ENCODE measurements around the gene HES7. TPM values are rescaled to one million over a fixed set of nuclear protein-coding genes. Genes with fewer than 3 reads are reported as not detected.
A peak's percentile ranks its signal among the peaks of the same experiment; 100 is the strongest.

Gene HES7
- total RNA-seq, 1 experiment from 2014 or later, result 0.40 TPM

DNA sequence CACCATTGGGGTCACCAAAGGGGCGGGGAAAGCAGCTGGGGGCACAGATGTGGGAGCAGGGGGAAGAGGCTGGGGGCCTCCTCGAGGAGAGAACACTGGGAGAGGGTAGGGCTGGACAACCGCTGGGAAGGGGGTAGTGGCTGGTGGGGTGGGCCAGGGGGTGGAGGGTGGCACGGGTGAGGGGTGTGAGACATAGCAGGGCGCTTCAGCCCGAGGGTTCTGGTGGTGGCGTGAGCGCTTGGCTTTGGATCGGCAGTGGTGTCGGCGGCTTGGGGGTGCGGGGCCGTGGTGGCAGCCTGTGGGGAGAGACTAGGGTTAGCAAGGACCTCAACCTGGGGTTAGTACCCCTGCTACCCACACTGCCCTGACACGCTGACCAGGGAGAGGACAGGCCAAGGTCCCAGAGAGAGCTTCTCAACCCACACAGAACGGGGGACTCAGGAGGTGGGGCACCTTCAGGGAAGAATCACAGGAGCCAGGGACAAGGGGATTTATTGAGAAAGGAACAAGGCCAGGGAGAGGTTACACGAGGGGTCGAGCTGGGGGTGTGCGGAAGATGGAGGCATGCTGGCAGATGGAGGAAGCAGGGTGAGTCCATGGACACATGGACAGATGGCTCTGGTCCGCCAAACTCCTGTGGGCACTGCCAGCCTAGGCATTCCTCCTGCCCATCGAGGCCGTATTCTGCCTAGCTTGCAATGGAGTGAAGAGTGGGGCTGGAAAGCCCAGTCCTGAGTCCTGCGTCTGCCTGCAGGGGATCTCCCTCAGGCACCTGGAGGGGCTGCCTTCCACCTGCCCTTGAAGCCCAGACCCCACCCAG is 19.9 kb upstream of the HES7 start:
- DNase-seq (ENCODE audit: low read depth), result no peak

- DNase-seq (ENCODE audit: low read depth), result no peak
These were observed 19.1 kb upstream of the HES7 start for GRCh38 chr17:8142887-8143580.

- DNase-seq (ENCODE audit: low read depth), result no peak
These were observed 18.4 kb upstream of the HES7 start for GRCh38 chr17:8142158-8142886.

DNA sequence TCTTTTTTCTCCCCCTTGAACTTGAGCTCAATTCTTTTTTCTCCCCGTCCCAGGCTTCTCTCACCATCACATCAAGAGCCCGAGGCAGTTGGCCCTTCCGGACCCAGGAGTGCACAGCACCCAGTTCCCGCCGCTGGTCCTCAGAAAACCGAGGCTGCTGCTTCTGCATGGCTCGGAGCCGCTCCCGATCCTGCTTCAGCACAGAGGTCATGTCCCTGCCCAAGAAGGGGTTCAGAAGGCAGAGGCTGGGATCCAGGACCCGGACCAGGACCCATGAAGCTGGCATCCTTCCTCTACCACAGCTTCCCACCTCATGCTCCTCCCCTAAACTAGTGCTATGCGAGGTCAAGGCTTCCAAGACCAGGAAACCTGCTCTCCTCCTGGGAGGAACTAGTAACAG is 17.8 kb upstream of the HES7 start:
- DNase-seq (ENCODE audit: low read depth), result no peak

- DNase-seq (ENCODE audit: low read depth), result no peak
These were observed 17.1 kb upstream of the HES7 start for GRCh38 chr17:8141045-8141444.

DNA sequence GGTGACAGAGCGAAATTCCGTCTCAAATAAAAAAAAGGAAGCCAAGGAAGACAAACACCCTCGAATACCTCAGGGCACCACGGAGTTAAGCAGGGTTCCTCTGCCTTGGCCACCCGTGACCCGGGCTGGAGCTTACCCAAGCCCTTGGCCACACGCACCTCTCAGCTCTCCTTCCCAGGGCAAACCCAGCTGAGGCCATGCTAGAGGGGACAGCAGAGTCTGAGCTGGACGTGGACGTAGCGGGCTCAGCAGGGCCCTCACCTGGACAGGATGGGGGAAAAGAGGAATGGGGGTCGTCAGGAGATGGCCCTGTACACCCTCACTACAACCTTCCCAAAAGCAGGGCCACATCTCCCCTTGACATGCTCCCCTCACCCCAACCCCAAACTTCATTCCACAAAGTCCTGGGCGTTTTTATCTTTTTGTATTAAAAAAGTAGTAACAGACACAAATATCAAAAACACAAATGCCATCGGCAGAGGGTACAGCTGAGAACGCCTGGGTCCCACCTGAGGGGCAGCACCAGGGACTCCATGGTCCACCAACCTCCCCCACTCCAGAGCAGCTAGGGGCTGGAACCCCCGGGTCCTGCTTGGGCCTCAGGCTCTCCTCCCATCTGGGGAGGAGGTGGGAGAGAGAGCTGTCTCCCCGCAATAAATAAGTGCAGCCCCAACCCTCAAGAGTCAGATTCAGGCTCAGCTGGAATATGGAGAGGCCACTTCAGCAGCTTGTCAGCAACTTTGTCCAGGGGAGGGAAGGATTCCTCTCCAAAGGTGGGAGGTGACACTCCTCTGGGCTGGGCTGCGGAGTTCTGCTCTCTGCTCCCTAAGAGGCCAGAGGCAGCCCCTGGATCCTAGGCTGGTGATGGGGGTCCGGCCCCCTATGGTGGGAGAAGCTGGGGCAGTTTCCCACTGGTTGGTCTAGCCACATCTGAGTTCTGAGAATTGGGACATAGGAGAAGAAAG is 16.4 kb upstream of the HES7 start:
- DNase-seq (ENCODE audit: low read depth), result no peak

DNA sequence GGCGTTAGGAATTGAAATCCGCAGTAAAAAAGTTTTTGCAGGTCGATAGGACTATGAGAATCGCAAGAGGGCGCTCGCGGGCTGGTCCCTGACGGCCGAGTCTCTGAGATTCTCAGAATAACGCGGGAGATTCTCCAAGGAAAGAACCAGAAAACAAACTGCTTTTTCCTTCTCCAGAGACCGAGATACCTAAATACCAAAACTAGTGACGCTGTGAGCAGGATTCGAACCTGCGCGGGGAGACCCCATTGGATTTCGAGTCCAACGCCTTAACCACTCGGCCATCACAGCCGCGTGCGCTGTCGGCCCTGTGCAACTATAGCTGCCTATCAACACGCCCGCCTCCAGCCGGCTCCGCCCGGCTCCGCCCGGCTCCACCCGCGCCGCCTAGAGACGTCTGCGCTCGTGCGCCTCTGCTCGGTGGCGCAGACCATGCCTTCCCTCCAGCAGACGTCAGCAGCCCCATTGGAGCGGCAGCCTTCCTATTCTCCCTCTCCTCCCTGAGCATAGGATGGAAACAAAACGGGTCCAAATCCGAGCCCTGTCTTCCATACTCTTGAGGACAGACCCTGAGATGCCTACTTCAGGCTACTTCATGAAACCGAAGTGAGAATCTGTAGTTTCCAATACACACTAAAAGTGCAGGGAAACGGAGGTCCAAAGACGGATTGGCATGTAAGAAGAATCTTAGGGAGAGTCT is 14.9 kb upstream of the HES7 start:
- DNase-seq (ENCODE audit: low read depth), result peak; percentile 94

- DNase-seq (ENCODE audit: low read depth), result no peak
These were observed 14.4 kb upstream of the HES7 start for GRCh38 chr17:8138374-8138671.

DNA sequence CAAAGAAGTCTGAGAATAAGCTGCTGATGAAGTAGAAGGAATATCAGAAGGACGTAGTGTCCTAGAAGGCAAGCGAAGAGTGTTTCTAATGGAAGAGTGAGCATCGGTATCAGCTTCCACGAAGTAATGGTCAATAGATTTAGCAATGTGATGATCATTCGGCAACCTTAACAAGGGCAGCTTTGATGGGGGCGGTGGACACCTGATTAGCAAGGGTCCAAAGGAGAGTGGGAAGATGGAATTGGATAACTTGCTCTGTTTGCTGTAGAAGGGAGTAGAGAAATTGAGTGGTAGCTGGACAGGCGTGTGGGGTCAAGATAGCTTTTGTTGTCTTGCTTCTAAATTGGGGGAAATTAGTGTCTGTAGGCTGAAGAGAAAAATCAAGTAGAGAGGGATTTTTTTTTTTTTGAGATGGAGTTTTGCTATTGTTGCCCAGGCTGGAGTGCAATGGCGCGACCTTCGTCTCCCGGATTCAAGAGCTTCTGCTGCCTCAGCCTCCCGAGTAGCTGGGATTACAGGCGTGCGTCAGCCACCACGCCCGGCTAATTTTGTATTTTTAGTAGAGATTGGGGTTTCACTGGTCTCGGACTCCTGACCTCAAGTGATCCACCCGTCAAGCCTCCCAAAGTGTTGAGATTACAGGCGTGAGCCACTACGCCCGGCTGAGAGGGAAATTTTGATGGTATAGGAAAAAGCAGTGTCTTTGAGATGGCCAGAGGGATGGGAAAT is 13.9 kb upstream of the HES7 start:
- no peak for DNase-seq (ENCODE audit: low read depth)

- no peak for DNase-seq (ENCODE audit: low read depth)
These were observed 10.0 kb upstream of the HES7 start for GRCh38 chr17:8133941-8134340.

DNA sequence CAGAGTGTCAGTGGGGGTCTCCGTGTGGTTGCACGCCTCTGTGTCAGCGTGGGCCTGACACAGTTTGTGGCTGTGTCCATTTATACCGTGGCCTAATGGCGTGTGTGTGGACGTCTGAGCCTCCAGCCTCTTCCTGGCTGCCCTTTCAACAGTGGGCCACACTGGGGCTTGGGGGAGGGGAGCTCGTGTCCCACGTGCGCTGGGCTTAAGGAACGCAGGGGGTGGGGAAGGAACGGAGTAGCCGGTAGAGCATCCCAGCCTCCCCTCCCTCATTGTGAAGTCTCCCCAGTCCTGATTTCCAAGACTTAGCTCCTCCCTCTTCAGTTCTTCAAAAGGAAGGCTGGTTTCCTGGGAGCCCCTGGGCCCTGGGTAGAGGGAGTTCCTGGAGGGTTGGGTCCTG is 9.5 kb upstream of the HES7 start:
- DNase-seq (ENCODE audit: low read depth), result no peak

GRCh38 chr17:8131844-8132441 is 8.0 kb upstream of the HES7 start:
- DNase-seq (ENCODE audit: low read depth), result peak; percentile 49

DNA sequence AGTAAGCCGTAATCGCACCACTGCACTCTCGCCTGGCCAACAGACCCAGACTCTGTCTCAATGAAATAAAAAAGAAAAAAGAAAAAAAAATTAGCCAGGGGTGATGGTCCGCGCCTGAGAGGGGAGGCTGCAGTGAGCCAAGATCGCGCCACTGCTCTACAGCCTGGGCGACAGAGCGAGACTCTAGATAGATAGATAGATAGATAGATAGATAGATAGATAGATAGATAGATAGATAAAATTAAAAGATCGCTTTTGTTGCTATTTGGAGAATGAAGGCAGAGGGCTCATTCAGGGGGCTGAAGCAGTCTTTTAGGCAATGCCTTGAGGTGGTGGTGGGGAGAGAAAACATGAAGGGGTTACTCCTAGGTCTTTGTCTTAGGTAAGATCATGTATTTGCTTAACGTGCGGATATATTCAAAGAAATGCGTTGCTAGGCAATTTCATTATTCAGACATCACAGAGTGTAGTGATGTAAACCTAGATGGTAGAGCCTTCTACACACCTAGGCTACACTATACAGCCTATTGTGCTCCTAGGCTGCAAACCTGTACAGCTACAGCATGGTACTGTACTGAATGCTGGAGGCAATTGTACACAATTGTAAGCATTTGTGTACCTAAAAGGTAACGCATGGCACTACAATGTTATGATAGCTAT is 4.3 kb upstream of the HES7 start:
- no peak for DNase-seq (ENCODE audit: low read depth)

DNA sequence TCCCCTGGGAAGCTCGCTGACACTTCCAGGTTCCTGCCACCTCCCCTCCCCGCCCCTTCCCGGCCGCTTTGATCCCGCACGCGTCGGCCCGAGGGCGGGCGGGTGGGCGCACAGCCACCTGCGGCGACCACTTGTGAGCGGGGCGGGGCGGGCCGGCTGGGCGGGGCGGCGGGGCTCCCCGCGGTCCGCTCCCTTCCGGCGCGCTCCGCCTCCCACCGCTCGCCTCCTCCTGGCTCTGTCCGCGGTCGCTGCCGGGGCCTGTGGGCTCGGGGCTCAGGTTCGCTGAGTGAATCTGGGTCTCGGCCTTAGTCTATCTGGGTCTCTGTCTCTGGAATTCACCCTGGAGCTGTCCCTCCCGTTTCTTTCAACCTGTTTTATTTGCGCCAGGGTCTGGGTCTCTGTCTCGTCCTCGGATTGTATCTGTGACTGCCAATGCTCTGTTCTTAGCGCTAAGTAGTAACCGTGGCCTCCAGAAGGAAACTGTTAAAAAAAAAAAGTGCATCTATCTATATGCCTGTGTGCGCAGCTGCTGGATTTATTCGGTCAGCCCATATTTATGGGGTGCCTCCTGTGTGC is 2.7 kb upstream of the HES7 start:
- DNase-seq (ENCODE audit: low read depth), result peak; percentile 68

DNA sequence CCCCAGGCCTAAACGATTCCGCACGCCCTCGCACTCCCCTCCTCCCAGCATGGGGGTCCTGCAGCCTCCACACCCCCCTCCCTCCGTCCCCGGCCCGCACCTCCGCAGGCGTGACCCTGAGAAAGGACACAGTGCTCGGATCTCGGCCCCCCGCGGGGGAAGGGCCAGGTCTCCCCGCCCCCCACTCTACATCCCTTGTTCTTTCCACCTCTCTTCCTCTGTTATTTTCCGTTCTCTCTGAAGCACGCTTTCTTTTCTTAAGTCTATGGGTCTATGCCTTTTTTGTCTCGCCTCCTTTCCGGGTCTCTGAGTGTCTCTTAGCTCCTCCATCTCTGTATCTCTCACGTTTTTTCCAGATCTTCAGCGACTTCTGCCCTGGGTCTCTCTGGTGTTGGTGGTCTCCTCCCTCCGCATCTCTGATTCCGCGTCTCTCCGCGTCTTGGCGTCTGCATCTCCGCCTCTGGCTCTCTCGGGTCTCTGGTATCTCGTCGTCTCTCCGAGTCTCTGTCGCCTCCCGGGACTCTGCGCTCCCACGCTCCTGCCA is 2.1 kb upstream of the HES7 start:
- peak; percentile 31 for DNase-seq (ENCODE audit: low read depth)

- DNase-seq (ENCODE audit: low read depth), result peak; percentile 75
These were observed 1.4 kb upstream of the HES7 start for GRCh38 chr17:8125154-8125946.

DNA sequence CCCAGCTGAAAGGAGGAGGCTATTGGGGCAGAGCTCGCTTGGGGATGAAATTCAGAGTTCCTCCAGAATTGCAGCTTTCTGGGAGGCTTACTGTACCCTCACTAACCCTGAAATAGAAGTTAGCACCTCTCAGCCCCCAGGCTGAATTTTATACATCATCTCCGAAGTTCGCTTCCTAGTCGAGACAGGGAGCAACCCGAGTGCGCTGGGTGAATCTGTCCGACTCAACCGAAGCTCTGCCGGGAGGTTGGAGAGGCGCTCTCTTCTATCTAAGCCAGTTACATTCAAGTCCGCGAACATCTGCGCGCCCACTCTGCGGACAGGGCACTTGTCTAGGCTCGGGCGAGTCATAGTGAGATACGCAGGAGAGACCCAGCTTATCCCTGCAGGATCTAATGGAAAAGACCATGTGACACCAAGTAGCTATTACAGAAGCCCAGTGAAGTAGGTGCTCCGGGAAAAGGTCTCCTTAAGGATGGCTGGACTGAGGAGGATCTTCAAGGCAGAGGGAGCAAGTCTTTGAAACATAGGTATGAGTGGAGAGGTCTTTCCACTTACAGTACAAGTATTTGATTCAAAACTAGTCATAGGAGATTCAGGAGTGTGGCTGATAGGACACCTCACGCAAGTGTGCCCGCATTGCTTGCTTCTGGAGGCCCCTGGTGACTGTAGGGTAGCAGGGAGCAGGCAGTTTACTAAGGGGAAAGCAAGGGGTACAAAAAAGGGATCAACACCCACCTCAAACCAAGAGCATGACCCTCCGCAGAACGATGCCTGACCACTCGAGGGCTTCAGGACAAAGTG is 646 bp upstream of the HES7 start:
- peak; percentile 44 for DNase-seq (ENCODE audit: low read depth)

Measured in Daoy (cell line).